Vagina (tissue), 2 donors: ENCODE results near the gene PRKAR1B. TPM values are rescaled to one million over a fixed set of nuclear protein-coding genes. Genes with fewer than 3 reads are reported as not detected.

ENCODE experiments used
- DNase-seq, 2 donors: peaks; one replicate each; pipeline ENCODE4 v3.0.0-alpha.2; 2017; ENCODE audit errors: extremely low spot score in 2 of 2
- H3K27ac ChIP-seq: fragments of 200-600 bp; sonication (generic); one replicate; pipeline ENCODE4 v1.5.1; 2019
- H3K27me3 ChIP-seq: fragments of 200-600 bp; sonication (generic); one replicate; pipeline ENCODE4 v1.5.1; 2019
- H3K36me3 ChIP-seq, 2 donors: fragments of 200-600 bp; sonication (generic); one replicate each; pipeline ENCODE4 v1.5.1; 2017 to 2019
- H3K4me1 ChIP-seq: fragments of 200-600 bp; sonication (generic); one replicate; pipeline ENCODE4 v1.5.1; 2019
- H3K4me3 ChIP-seq, 2 donors: fragments of 200-600 bp; sonication (generic); 1 replicate in 1 of 2; 2 replicates in 1 of 2; pipeline ENCODE4 v1.5.1; 2016 to 2019
- H3K9me3 ChIP-seq: fragments of 200-600 bp; sonication (generic); one replicate; pipeline ENCODE4 v1.5.1; 2019
- POLR2A ChIP-seq, 2 donors: fragments of 450-650 bp; IDR thresholded peaks; one replicate each; pipeline ENCODE4 v1.6.1; 2017; ENCODE audit warnings: antibody characterized with exemption in 2 of 2, mild to moderate bottlenecking in 2 of 2, moderate library complexity in 2 of 2
- POLR2AphosphoS5 ChIP-seq, 2 donors: sonication (generic); formaldehyde crosslinking; IDR thresholded peaks; one replicate each; pipeline ENCODE4 v1.9.0; 2017; ENCODE audit warnings: antibody characterized with exemption in 2 of 2, mild to moderate bottlenecking in 2 of 2, low read depth in 1 of 2; ENCODE audit not compliant: insufficient read depth in 1 of 2
- intact Hi-C: fragments of 100-400 bp; cut with DNase I; formaldehyde crosslinking; loops from one replicate; pipeline ENCODE4 v1.15.1; 2023
- total RNA-seq: library from RNA; depleted of rRNA; stranded (reverse); fragments of >200 nt; gene quantifications from one replicate; pipeline ENCODE4 v1.2.3, GENCODE V29; 2016
- TF ChIP-seq, protein P1 (sequence below), 3 experiments: fragments of 450-650 bp in 2 of 3; fragments of 200-600 bp in 1 of 3; sonication (generic) in 1 of 3; IDR thresholded peaks; one replicate each; pipeline ENCODE4 v1.5.1; 2017 to 2019; ENCODE audit warnings: antibody characterized with exemption in 3 of 3, mild to moderate bottlenecking in 2 of 3, moderate library complexity in 2 of 3

PRKAR1B gene
- 31.4 TPM for total RNA-seq

- no peak for DNase-seq
- Histone ChIP-seq H3K4me3 (peak within 1 kb of the TSS; percentile 65 to 93), H3K36me3 (peaks cover 0 to 26% of the 10 kb centered on the region in 2 donors), H3K27me3 (no peaks in the 10 kb centered on the region), H3K27ac (peak within 1 kb of the TSS; percentile 20), H3K4me1 (peaks cover 30% of the 10 kb centered on the region), H3K9me3 (no peaks in the 10 kb centered on the region)
- TF ChIP-seq POLR2AphosphoS5 (IDR thresholded peaks at IDR 0.05; ENCODE audit: insufficient read depth in 1 of 2, low read depth in 1 of 2) (no peak), POLR2A (IDR thresholded peaks at IDR 0.05) (no peak)
- TF ChIP-seq, protein P1, sequence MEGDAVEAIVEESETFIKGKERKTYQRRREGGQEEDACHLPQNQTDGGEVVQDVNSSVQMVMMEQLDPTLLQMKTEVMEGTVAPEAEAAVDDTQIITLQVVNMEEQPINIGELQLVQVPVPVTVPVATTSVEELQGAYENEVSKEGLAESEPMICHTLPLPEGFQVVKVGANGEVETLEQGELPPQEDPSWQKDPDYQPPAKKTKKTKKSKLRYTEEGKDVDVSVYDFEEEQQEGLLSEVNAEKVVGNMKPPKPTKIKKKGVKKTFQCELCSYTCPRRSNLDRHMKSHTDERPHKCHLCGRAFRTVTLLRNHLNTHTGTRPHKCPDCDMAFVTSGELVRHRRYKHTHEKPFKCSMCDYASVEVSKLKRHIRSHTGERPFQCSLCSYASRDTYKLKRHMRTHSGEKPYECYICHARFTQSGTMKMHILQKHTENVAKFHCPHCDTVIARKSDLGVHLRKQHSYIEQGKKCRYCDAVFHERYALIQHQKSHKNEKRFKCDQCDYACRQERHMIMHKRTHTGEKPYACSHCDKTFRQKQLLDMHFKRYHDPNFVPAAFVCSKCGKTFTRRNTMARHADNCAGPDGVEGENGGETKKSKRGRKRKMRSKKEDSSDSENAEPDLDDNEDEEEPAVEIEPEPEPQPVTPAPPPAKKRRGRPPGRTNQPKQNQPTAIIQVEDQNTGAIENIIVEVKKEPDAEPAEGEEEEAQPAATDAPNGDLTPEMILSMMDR (IDR thresholded peaks at IDR 0.05), result no peak
- intact Hi-C loops, result no loop called here
These were observed at the start of gene PRKAR1B for GRCh38 chr7:727104-727805. Gene PRKAR1B, minus strand, starts transcription at chr7:727281. Its CDS starts 15,776 bp downstream, at chr7:711505.

DNA sequence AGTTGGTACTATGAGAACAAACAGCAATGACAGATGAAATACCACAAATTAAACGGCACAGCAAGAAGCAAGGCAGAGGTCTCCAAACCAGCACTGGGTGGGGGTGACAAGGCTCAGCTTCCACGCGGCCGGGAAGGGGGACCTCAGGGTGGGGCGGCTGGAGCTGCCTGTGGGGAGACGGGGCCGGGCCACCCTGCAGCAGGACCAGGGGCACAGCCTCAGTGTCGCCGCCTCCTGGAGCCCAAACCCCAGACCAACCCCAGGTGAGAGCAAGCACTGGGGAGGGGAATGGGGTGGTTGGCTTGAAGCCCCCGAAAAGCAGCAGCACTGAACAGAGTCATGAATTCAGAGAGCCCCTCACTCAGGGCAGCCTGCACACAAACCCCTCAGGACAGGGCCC lies 49.3 kb upstream of the PRKAR1B start:
- H3K27ac ChIP-seq, result no peak overlapping the region
- no peaks in the 10 kb centered on the region for H3K27me3 ChIP-seq
- H3K4me1 ChIP-seq, result peaks cover 17% of the 10 kb centered on the region
- intact Hi-C loops, result no loop called here
- TF ChIP-seq, protein P1 (IDR thresholded peaks at IDR 0.05), result no peak
- TF ChIP-seq POLR2AphosphoS5 (IDR thresholded peaks at IDR 0.05; ENCODE audit: insufficient read depth in 1 of 2, low read depth in 1 of 2) (no peak), POLR2A (IDR thresholded peaks at IDR 0.05) (no peak)
- no peak overlapping the region for H3K4me3 ChIP-seq
- DNase-seq, result no peak
- H3K36me3 ChIP-seq, result peaks cover 0 to 26% of the 10 kb centered on the region in 2 donors
- H3K9me3 ChIP-seq, result no peaks in the 10 kb centered on the region

- Histone ChIP-seq H3K9me3 (no peaks in the 10 kb centered on the region), H3K36me3 (peaks cover 0 to 26% of the 10 kb centered on the region in 2 donors), H3K4me1 (peaks cover 32% of the 10 kb centered on the region), H3K27me3 (no peaks in the 10 kb centered on the region), H3K27ac (no peak overlapping the region), H3K4me3 (no peak overlapping the region)
- intact Hi-C loops, result loop anchor here (5.0 kb wide), 2 partner anchors 257 to 452 kb away; partner anchors contain the start of gene PDGFA
- no peak for DNase-seq
- TF ChIP-seq POLR2AphosphoS5 (IDR thresholded peaks at IDR 0.05; ENCODE audit: insufficient read depth in 1 of 2, low read depth in 1 of 2) (peak in 1 of 2 donors; percentile 42), POLR2A (IDR thresholded peaks at IDR 0.05) (no peak)
- TF ChIP-seq, protein P1 (IDR thresholded peaks at IDR 0.05), result peak; percentile 69 to 88 (median 82)
These were observed 47.4 kb upstream of the PRKAR1B start for GRCh38 chr7:774161-775109.

DNA sequence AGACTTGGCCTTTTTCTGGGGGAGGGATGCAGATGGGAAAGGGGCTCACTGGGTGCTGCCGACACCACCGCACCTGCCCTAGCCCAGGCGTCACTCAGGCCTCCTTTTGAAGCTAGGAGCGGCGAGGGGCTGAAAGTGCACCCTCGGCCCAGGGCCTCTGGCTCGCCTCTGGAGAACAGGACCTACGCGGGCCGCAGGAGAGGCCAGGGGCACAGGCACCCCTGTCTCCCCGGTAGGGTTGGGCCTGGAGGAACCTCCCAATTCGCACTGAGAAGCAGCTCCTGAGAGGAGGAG lies 46.5 kb upstream of the PRKAR1B start:
- Histone ChIP-seq H3K4me1 (peaks cover 30% of the 10 kb centered on the region), H3K4me3 (no peak overlapping the region), H3K36me3 (peaks cover 0 to 26% of the 10 kb centered on the region in 2 donors), H3K27me3 (no peaks in the 10 kb centered on the region), H3K9me3 (no peaks in the 10 kb centered on the region), H3K27ac (no peak overlapping the region)
- no peak for DNase-seq
- TF ChIP-seq, protein P1 (IDR thresholded peaks at IDR 0.05), result no peak
- no peak for TF ChIP-seq POLR2A (IDR thresholded peaks at IDR 0.05)
- TF ChIP-seq POLR2AphosphoS5 (IDR thresholded peaks at IDR 0.05; ENCODE audit: insufficient read depth in 1 of 2, low read depth in 1 of 2), result no peak
- intact Hi-C loops, result loop anchor here (5.0 kb wide), 2 partner anchors 256 to 451 kb away; partner anchors contain the start of gene PDGFA
